OCI-LY7 (cell line): ENCODE results near the gene MAG. TPM values are rescaled to one million over a fixed set of nuclear protein-coding genes. Genes with fewer than 3 reads are reported as not detected.

ENCODE experiments used
- BruUV-seq: library from RNA; stranded (reverse); fragments of 400-500 nt; replicated peaks from 2 replicates; lab custom pipeline; 2021; lab: Mats Ljungman, UMichigan
- CTCF ChIA-PET: fragments of 300-600 bp; sonication (Branson Sonifier 250); formaldehyde crosslinking; loops from one replicate; lab custom pipeline; 2022; ENCODE audit warnings: antibody characterized with exemption; ENCODE audit not compliant: unreplicated experiment; lab: Charles Lee
- POLR2A ChIA-PET: fragments of 300-600 bp; sonication (Branson Sonifier 250); formaldehyde crosslinking; loops from one replicate; lab custom pipeline; 2022; ENCODE audit warnings: antibody characterized with exemption; lab: Charles Lee
- DNase-seq: peaks from one replicate; pipeline ENCODE4 v3.0.0-alpha.2; 2015; ENCODE audit warnings: low spot score
- H2AFZ ChIP-seq: fragments of 200-600 bp; sonication (generic), shearing (Covaris generic); 2 replicates; pipeline ENCODE4 v1.6.1; 2014; ENCODE audit warnings: mild to moderate bottlenecking, antibody characterized with exemption, low read length, moderate library complexity
- H3K27ac ChIP-seq: fragments of 200-600 bp; sonication (generic); 2 replicates; pipeline ENCODE4 v1.5.1; 2014; ENCODE audit warnings: mixed run types, low read depth, mild to moderate bottlenecking, moderate library complexity, low read length, inconsistent platforms; ENCODE audit not compliant: poor library complexity, severe bottlenecking
- H3K36me3 ChIP-seq: fragments of 200-600 bp; sonication (generic); 2 replicates; pipeline ENCODE4 v1.6.1; 2014; ENCODE audit warnings: mild to moderate bottlenecking, antibody characterized with exemption, low read length, moderate library complexity, mixed read lengths; ENCODE audit not compliant: insufficient read depth
- H3K4me1 ChIP-seq: fragments of 200-600 bp; sonication (generic); 2 replicates; pipeline ENCODE4 v1.5.1; 2014; ENCODE audit warnings: mild to moderate bottlenecking, low read length; ENCODE audit not compliant: insufficient read depth, poor library complexity, severe bottlenecking
- H3K4me2 ChIP-seq: fragments of 200-600 bp; sonication (generic); 2 replicates; pipeline ENCODE4 v1.6.1; 2014; ENCODE audit warnings: mild to moderate bottlenecking, low read length
- H3K4me3 ChIP-seq: fragments of 200-600 bp; sonication (generic); 2 replicates; pipeline ENCODE4 v1.5.1; 2014; ENCODE audit warnings: mild to moderate bottlenecking, low read depth, low read length; ENCODE audit not compliant: poor library complexity, severe bottlenecking
- H3K79me2 ChIP-seq: fragments of 200-600 bp; sonication (generic); 2 replicates; pipeline ENCODE4 v1.6.1; 2016; ENCODE audit warnings: low read depth, mild to moderate bottlenecking, low read length, moderate library complexity, mixed read lengths; ENCODE audit not compliant: insufficient read depth
- H3K9me2 ChIP-seq: fragments of 200-600 bp; sonication (generic); 2 replicates; pipeline ENCODE4 v1.6.1; 2016; ENCODE audit warnings: mild to moderate bottlenecking, low read length, mixed read lengths; ENCODE audit not compliant: insufficient read depth
- H3K9me3 ChIP-seq: fragments of 200-600 bp; sonication (generic); 2 replicates; pipeline ENCODE4 v1.6.1; 2014; ENCODE audit warnings: mild to moderate bottlenecking, mixed run types, low read length, mixed read lengths
- H4K20me1 ChIP-seq: fragments of 200-600 bp; sonication (generic); 2 replicates; pipeline ENCODE4 v1.6.1; 2014; ENCODE audit warnings: mild to moderate bottlenecking, antibody characterized with exemption, low read length, moderate library complexity, mixed read lengths; ENCODE audit not compliant: insufficient read depth
- EZH2phosphoT487 ChIP-seq: fragments of 200-600 bp; sonication (generic); IDR thresholded peaks from 2 replicates; pipeline ENCODE4 v1.6.1; 2018; ENCODE audit warnings: low read depth, borderline replicate concordance, mild to moderate bottlenecking, mixed run types, antibody characterized with exemption, low read length, moderate library complexity, mixed read lengths
- intact Hi-C: fragments of 100-400 bp; cut with micrococcal nuclease; formaldehyde crosslinking; loops from one replicate; pipeline ENCODE4 v1.10.0; 2022; ENCODE audit not compliant: unreplicated experiment
- total RNA-seq, 2 experiments: library from RNA; depleted of rRNA in 1 of 2; stranded (reverse); fragments of >200 nt in 1 of 2; shearing (Covaris generic) in 1 of 2; gene quantifications; 2 replicates each; pipeline ENCODE4 v1.2.3, GENCODE V29; 2014 to 2022
- TF ChIP-seq, protein P1 (sequence below): fragments of 200-600 bp; sonication (generic); conservative IDR thresholded peaks from 2 replicates; pipeline ENCODE4 v1.5.1; 2014; ENCODE audit warnings: mild to moderate bottlenecking, antibody characterized with exemption, low read length, moderate library complexity, mixed read lengths

The MAG gene
- total RNA-seq, 2 experiments from 2014 or later = 4.6 to 10.1 TPM

DNA sequence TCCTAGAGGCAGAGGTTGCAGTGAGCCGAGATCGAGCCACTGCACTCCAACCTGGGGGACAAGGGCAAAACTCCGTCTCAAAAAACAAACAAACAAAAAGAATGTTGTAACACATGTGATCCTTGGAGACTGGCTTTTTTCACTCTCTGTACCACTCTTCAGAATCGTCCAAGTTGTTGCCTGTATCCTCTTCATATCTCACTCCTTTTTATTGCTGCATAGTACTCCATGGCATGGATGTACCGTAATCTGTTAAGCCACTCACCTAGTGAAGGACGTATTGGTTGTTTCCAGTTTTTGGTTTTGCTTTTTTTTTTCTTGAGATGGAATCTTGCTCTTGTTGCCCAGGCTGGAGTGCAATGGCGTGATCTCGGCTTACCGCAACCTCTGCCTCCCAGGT is 30.1 kb downstream of the MAG start:
- intact Hi-C loops = no loop called here
- CTCF ChIA-PET = no interaction called here
- peak overlapping the region; percentile 88 for H3K27ac ChIP-seq
- no peaks in the 10 kb centered on the region for H3K9me2 ChIP-seq
- H3K79me2 ChIP-seq = peaks cover 13% of the 10 kb centered on the region; the same call in 1 of the 2 replicates
- no peak for TF ChIP-seq EZH2phosphoT487
- TF ChIP-seq, protein P1, sequence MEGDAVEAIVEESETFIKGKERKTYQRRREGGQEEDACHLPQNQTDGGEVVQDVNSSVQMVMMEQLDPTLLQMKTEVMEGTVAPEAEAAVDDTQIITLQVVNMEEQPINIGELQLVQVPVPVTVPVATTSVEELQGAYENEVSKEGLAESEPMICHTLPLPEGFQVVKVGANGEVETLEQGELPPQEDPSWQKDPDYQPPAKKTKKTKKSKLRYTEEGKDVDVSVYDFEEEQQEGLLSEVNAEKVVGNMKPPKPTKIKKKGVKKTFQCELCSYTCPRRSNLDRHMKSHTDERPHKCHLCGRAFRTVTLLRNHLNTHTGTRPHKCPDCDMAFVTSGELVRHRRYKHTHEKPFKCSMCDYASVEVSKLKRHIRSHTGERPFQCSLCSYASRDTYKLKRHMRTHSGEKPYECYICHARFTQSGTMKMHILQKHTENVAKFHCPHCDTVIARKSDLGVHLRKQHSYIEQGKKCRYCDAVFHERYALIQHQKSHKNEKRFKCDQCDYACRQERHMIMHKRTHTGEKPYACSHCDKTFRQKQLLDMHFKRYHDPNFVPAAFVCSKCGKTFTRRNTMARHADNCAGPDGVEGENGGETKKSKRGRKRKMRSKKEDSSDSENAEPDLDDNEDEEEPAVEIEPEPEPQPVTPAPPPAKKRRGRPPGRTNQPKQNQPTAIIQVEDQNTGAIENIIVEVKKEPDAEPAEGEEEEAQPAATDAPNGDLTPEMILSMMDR = no peak
- no TSS peak for BruUV-seq
- POLR2A ChIA-PET = interaction anchor here (1.6 kb wide), 1 partner anchor 9 kb away, joined by 3 read pairs; no protein-coding TSS in a partner anchor
- no peak for DNase-seq
- peaks cover 8% of the 10 kb centered on the region; the same call in 1 of the 2 replicates for H3K9me3 ChIP-seq
- H3K36me3 ChIP-seq = no peaks in the 10 kb centered on the region; the same call in 1 of the 2 replicates
- H3K4me1 ChIP-seq = peaks cover 97% of the 10 kb centered on the region
- no peak overlapping the region for H2AFZ ChIP-seq
- no peak overlapping the region for H3K4me3 ChIP-seq
- peak overlapping the region; percentile 55 for H3K4me2 ChIP-seq
- H4K20me1 ChIP-seq = no peaks in the 10 kb centered on the region

DNA sequence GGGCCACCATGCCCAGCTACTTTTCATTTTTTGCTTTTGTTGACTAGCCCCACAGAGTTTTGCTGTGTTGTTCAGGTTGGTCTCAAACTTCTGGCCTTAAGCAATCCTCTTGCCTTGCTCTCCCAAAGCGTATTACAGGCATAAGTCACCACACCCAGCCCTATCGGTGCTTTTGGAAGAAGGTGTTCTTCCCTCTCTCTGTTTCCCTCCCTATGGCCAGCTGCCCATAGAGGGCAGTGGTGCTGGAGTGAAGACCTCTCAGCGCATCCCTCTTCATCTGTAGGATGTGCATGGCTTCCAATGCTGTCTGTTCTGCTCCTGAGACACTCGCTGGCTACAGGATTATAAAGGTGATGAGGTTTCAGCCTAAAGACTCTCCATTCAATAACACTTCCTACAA is 35.7 kb downstream of the MAG start:
- peak overlapping the region; percentile 88 for H3K27ac ChIP-seq
- ChIA-PET CTCF (no interaction called here), POLR2A (interaction anchor here (0.5 to 6.1 kb wide), 4 partner anchors 8 to 59 kb away, joined by 3 to 33 read pairs (median 6); partner anchors contain the start of gene FFAR1)
- H3K4me1 ChIP-seq = peaks cover 83% of the 10 kb centered on the region
- intact Hi-C loops = loop anchor here (1.0 kb wide), 1 partner anchor 32 kb away; no protein-coding TSS in a partner anchor
- H3K9me3 ChIP-seq = no peaks in the 10 kb centered on the region
- TF ChIP-seq, protein P1 = peak; percentile 79
- no peak for TF ChIP-seq EZH2phosphoT487
- H2AFZ ChIP-seq = no peak overlapping the region
- DNase-seq = peak; percentile 57
- 0 out of 2 replicates have a peak, but pooled peaks cover 2% of the 10 kb centered on the region for H4K20me1 ChIP-seq
- peak overlapping the region; percentile 89 for H3K4me2 ChIP-seq
- no peak overlapping the region for H3K4me3 ChIP-seq
- H3K9me2 ChIP-seq = no peaks in the 10 kb centered on the region
- H3K79me2 ChIP-seq = peaks cover 57% of the 10 kb centered on the region
- H3K36me3 ChIP-seq = peaks cover 29% of the 10 kb centered on the region
- no TSS peak for BruUV-seq

DNA sequence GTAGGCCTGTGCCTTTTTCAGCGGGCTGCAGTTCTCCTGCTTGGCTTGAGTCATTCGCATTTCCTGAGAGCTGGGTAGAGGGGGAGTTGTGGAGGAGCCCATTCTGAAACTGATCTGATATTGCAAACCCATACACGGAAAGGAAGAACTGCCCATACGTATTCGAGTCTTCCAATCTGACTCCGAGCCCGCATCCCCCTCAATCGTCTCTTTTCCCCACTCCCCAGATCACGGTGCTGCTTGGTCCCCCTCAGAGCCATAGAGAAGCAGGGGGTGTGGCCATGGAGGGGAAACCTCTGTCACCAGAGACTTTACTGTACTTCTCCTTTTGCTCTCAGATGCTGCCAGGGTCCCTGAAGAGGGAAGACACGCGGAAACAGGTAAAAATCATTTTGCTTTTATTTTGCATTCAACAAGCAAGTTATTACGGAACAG is 36.9 kb downstream of the MAG start, which contains the start of gene CD22:
CD22 (plus strand) TSS at position 337 of the 435 bp plus-strand sequence. CDS start 2,854 bp downstream, outside the sequence.
- Histone ChIP-seq H3K9me3 (no peaks in the 10 kb centered on the region), H2AFZ (peak within 1 kb of the TSS; percentile 35; the same call in 1 of the 2 replicates), H3K79me2 (peaks cover 70% of the 10 kb centered on the region), H4K20me1 (peaks cover 14% of the 10 kb centered on the region; the same call in 1 of the 2 replicates), H3K27ac (peak within 1 kb of the TSS; percentile 88), H3K36me3 (peaks cover 42% of the 10 kb centered on the region), H3K4me3 (peak within 1 kb of the TSS; percentile 88), H3K4me1 (peaks cover 85% of the 10 kb centered on the region), H3K9me2 (no peaks in the 10 kb centered on the region), H3K4me2 (peak within 1 kb of the TSS; percentile 89)
- peak; percentile 88 for DNase-seq
- ChIA-PET CTCF (no interaction called here), POLR2A (interaction anchor here (2.2 to 6.1 kb wide), 2 partner anchors 9 to 20 kb away, joined by 7 to 33 read pairs; partner anchors contain the start of gene FFAR1)
- TF ChIP-seq, protein P1 = no peak
- no peak for TF ChIP-seq EZH2phosphoT487
- BruUV-seq = no TSS peak
- intact Hi-C loops = no loop called here
